SU-DHL-6 (cell line): ENCODE measurements around the gene ANO2.

Experiments used
- H2AFZ ChIP-seq: fragments of 200-600 bp; sonication (generic); 2 replicates; pipeline ENCODE4 v1.6.1; 2014; ENCODE audit warnings: low read depth, mild to moderate bottlenecking, moderate library complexity, mixed read lengths, antibody characterized with exemption, low read length; ENCODE audit not compliant: severe bottlenecking
- H3F3A ChIP-seq: fragments of 200-600 bp; shearing (Covaris generic); 2 replicates; pipeline ENCODE4 v1.6.0; 2016; ENCODE audit warnings: antibody characterized with exemption, mild to moderate bottlenecking; ENCODE audit not compliant: insufficient read depth
- H3K27ac ChIP-seq: fragments of 200-600 bp; sonication (generic); 2 replicates; pipeline ENCODE4 v1.5.1; 2016; ENCODE audit warnings: low read depth, mild to moderate bottlenecking, low read length, moderate library complexity, mixed read lengths
- H3K27me3 ChIP-seq: fragments of 200-600 bp; sonication (generic), shearing (Covaris generic); 2 replicates; pipeline ENCODE4 v1.6.0; 2014; ENCODE audit warnings: mild to moderate bottlenecking, low read length
- H3K36me3 ChIP-seq: fragments of 200-600 bp; sonication (generic); 2 replicates; pipeline ENCODE4 v1.6.1; 2014; ENCODE audit warnings: mild to moderate bottlenecking, low read length, mixed read lengths
- H3K4me2 ChIP-seq: fragments of 300-600, 200-600 bp; shearing (Covaris generic), sonication (generic); 2 replicates; pipeline ENCODE4 v1.6.0; 2014; ENCODE audit warnings: low read length, low read depth, mild to moderate bottlenecking; ENCODE audit not compliant: poor library complexity, severe bottlenecking
- H3K4me3 ChIP-seq: fragments of 200-600 bp; sonication (generic); 2 replicates; pipeline ENCODE4 v1.5.1; 2014; ENCODE audit warnings: antibody characterized with exemption, low read length, mild to moderate bottlenecking, mixed read lengths; ENCODE audit not compliant: insufficient read depth, poor library complexity, severe bottlenecking
- H3K79me2 ChIP-seq: fragments of 200-600 bp; sonication (generic); 2 replicates; pipeline ENCODE4 v1.6.1; 2014; ENCODE audit warnings: mild to moderate bottlenecking, low read length, moderate library complexity; ENCODE audit not compliant: insufficient read depth
- H3K9ac ChIP-seq: fragments of 200-600 bp; sonication (generic); 2 replicates; pipeline ENCODE4 v1.7.0; 2014; ENCODE audit warnings: mild to moderate bottlenecking, low read length
- H3K9me2 ChIP-seq: fragments of 200-600 bp; sonication (generic); replicated peaks from 2 replicates; pipeline ENCODE4 v1.6.1; 2014; ENCODE audit warnings: low read length; ENCODE audit not compliant: insufficient read depth
- H3K9me3 ChIP-seq: fragments of 200-600 bp; sonication (generic); 2 replicates; pipeline ENCODE4 v1.6.1; 2014; ENCODE audit warnings: low read length, mixed read lengths; ENCODE audit not compliant: insufficient read depth
- H4K20me1 ChIP-seq: fragments of 200-600 bp; sonication (generic); 2 replicates; pipeline ENCODE4 v1.6.1; 2014; ENCODE audit warnings: low read depth, mild to moderate bottlenecking, antibody characterized with exemption, low read length, moderate library complexity, mixed read lengths
- EZH2phosphoT487 ChIP-seq: fragments of 200-600 bp; sonication (generic), shearing (Covaris generic); conservative IDR thresholded peaks from 2 replicates; pipeline ENCODE4 v1.6.1; 2018; ENCODE audit warnings: mild to moderate bottlenecking, antibody characterized with exemption, low read length, moderate library complexity, mixed read lengths
- TF ChIP-seq, protein P1 (sequence below): fragments of 200-600 bp; sonication (generic); IDR thresholded peaks from one replicate; pipeline ENCODE4 v1.5.1; 2017; ENCODE audit warnings: antibody characterized with exemption, mild to moderate bottlenecking, low read length, moderate library complexity; ENCODE audit not compliant: insufficient read depth, poor library complexity, severe bottlenecking

The ANO2 gene

GRCh38 chr12:5908251-5908650 is 36.8 kb downstream of the ANO2 start:
- Histone ChIP-seq H2AFZ (no peak overlapping the region), H3K4me2 (no peak overlapping the region), H3K9ac (no peak overlapping the region), H3F3A (no peaks in the 10 kb centered on the region), H3K27me3 (no peaks in the 10 kb centered on the region), H3K36me3 (no peaks in the 10 kb centered on the region), H3K9me3 (no peaks in the 10 kb centered on the region), H3K27ac (no peak overlapping the region), H3K9me2 (no peaks in the 10 kb centered on the region), H4K20me1 (no peaks in the 10 kb centered on the region), H3K79me2 (no peaks in the 10 kb centered on the region), H3K4me3 (no peak overlapping the region)
- TF ChIP-seq EZH2phosphoT487: no peak
- TF ChIP-seq, protein P1, sequence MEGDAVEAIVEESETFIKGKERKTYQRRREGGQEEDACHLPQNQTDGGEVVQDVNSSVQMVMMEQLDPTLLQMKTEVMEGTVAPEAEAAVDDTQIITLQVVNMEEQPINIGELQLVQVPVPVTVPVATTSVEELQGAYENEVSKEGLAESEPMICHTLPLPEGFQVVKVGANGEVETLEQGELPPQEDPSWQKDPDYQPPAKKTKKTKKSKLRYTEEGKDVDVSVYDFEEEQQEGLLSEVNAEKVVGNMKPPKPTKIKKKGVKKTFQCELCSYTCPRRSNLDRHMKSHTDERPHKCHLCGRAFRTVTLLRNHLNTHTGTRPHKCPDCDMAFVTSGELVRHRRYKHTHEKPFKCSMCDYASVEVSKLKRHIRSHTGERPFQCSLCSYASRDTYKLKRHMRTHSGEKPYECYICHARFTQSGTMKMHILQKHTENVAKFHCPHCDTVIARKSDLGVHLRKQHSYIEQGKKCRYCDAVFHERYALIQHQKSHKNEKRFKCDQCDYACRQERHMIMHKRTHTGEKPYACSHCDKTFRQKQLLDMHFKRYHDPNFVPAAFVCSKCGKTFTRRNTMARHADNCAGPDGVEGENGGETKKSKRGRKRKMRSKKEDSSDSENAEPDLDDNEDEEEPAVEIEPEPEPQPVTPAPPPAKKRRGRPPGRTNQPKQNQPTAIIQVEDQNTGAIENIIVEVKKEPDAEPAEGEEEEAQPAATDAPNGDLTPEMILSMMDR: no peak

GRCh38 chr12:5907807-5908206 is 37.3 kb downstream of the ANO2 start:
- H3K4me3 ChIP-seq: no peak overlapping the region

DNA sequence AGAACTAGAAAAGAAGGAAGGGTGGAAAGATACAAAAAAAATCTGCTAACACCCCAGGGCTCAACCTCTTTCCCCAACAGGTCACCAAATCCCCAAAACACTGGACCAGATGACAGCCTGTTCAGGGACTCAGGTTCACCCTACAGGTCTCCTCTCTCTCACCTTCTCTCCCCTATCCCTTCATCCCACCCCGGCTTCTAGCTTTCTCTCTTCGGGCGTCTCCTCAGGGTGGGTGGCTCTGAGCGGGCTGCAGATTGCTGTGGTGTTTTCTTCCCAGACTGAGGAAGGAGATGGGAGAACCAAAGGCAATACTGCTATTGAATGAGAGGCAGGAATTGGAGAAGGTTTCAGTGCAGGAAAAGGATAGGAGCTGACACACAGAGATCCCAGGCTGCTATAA is 39.3 kb downstream of the ANO2 start:
- H3F3A ChIP-seq: no peaks in the 10 kb centered on the region
- no peak for TF ChIP-seq EZH2phosphoT487
- TF ChIP-seq, protein P1: no peak
- no peaks in the 10 kb centered on the region for H4K20me1 ChIP-seq
- no peak overlapping the region for H3K27ac ChIP-seq
- H3K4me3 ChIP-seq: no peak overlapping the region
- H3K4me2 ChIP-seq: no peak overlapping the region
- no peaks in the 10 kb centered on the region for H3K27me3 ChIP-seq
- no peak overlapping the region for H3K9ac ChIP-seq
- no peaks in the 10 kb centered on the region for H3K9me2 ChIP-seq
- H3K79me2 ChIP-seq: no peaks in the 10 kb centered on the region
- no peaks in the 10 kb centered on the region for H3K9me3 ChIP-seq
- no peaks in the 10 kb centered on the region for H3K36me3 ChIP-seq
- H2AFZ ChIP-seq: no peak overlapping the region

More at GRCh38 chr12:5907807-5908206, 37.3 kb downstream of the ANO2 start:
- Histone ChIP-seq H3F3A (no peaks in the 10 kb centered on the region), H4K20me1 (no peaks in the 10 kb centered on the region), H3K9ac (no peak overlapping the region), H3K27ac (no peak overlapping the region), H3K36me3 (no peaks in the 10 kb centered on the region), H2AFZ (no peak overlapping the region), H3K4me2 (no peak overlapping the region), H3K9me3 (no peaks in the 10 kb centered on the region), H3K79me2 (no peaks in the 10 kb centered on the region), H3K9me2 (no peaks in the 10 kb centered on the region), H3K27me3 (no peaks in the 10 kb centered on the region)
- TF ChIP-seq, protein P1: no peak
- TF ChIP-seq EZH2phosphoT487: no peak

DNA sequence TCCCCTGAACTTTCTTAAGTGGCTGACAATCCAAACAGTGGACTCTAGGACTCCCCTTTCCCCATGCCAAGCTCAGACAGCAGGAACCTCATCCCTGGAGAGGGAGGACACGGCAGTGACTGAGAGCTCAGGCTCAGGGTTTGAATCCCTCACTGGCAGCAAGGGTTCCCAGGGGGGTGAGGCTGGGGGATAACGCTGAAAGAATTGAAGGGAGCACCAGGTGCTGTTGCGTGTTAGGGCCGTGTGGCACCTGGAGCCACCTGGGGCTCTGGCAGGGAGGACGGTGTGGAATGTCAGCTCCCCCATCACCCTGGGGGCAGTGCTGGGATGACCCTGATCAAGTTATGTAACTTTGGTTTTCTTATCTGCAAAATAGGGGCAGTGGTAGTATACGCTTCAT is 40.1 kb downstream of the ANO2 start:
- Histone ChIP-seq H2AFZ (no peak overlapping the region), H3K36me3 (no peaks in the 10 kb centered on the region), H3K9me2 (no peaks in the 10 kb centered on the region), H3K9me3 (no peaks in the 10 kb centered on the region), H4K20me1 (no peaks in the 10 kb centered on the region), H3K4me3 (no peak overlapping the region), H3K27ac (no peak overlapping the region), H3K79me2 (no peaks in the 10 kb centered on the region), H3K4me2 (no peak overlapping the region), H3F3A (no peaks in the 10 kb centered on the region), H3K27me3 (no peaks in the 10 kb centered on the region), H3K9ac (no peak overlapping the region)
- TF ChIP-seq, protein P1: no peak
- no peak for TF ChIP-seq EZH2phosphoT487
